Heart right ventricle (tissue), 16 donors: ENCODE results near the gene GMDS. TPM values are rescaled to one million over a fixed set of nuclear protein-coding genes. Genes with fewer than 3 reads are reported as not detected.

Experiments
- ATAC-seq, 8 donors: fragments of 200-7000 bp; cut with Tn5 transposase; one replicate each; pipeline ENCODE4 v1.9.1; 2020; ENCODE audit warnings: mild to moderate bottlenecking in 8 of 8, moderate library complexity in 8 of 8, moderate number of reproducible peaks in 1 of 8
- DNase-seq, 2 donors: peaks; one replicate each; pipeline ENCODE4 v3.0.0-alpha.2; 2020
- H3K27ac ChIP-seq, 10 donors: fragments of 200-600 bp; sonication (generic) in 2 of 10; one replicate each; pipeline versions ENCODE4 v1.5.0 to v1.8.0; 2020 to 2022; ENCODE audit warnings: mild to moderate bottlenecking in 3 of 10
- H3K27me3 ChIP-seq, 7 donors: fragments of 200-600 bp; one replicate each; pipeline ENCODE4 v1.8.0; 2021 to 2022; ENCODE audit warnings: mild to moderate bottlenecking in 2 of 7
- H3K36me3 ChIP-seq, 9 donors: fragments of 200-600 bp; sonication (generic) in 1 of 9; one replicate each; pipeline versions ENCODE4 v1.5.0 to v1.8.0; 2020 to 2022; ENCODE audit warnings: mild to moderate bottlenecking in 2 of 9
- H3K4me1 ChIP-seq, 9 donors: fragments of 200-600 bp; sonication (generic) in 1 of 9; one replicate each; pipeline versions ENCODE4 v1.5.0 to v1.8.0; 2020 to 2022; ENCODE audit warnings: mild to moderate bottlenecking in 4 of 9
- H3K4me3 ChIP-seq, 10 donors: fragments of 200-600 bp; sonication (generic) in 2 of 10; one replicate each; pipeline versions ENCODE4 v1.5.0 to v1.8.0; 2020 to 2022; ENCODE audit warnings: mild to moderate bottlenecking in 7 of 10, moderate library complexity in 2 of 10
- H3K9me3 ChIP-seq, 11 donors: fragments of 200-600 bp in 10 of 11; sonication (generic) in 2 of 11; one replicate each; pipeline versions ENCODE4 v1.5.0 to v1.8.0; 2013 to 2022; ENCODE audit warnings: mild to moderate bottlenecking in 2 of 11, control low read depth in 1 of 11, moderate library complexity in 1 of 11
- CTCF ChIP-seq, 9 donors: fragments of 200-600 bp; sonication (generic) in 2 of 9; IDR thresholded peaks; one replicate each; pipeline versions ENCODE4 v1.5.0 to v1.8.0; 2021 to 2022; ENCODE audit warnings: antibody characterized with exemption in 9 of 9, mild to moderate bottlenecking in 5 of 9, moderate library complexity in 1 of 9
- WGBS, 2 donors: extraction: QIAGEN DNeasy Blood & Tissue Kit; methylation state at CpG; one replicate each; pipeline ENCODE4 v1.1.7; 2013; ENCODE audit warnings: inconsistent platforms in 1 of 2; 5-methylcytosine and 5-hydroxymethylcytosine counted together
- intact Hi-C, 10 donors: fragments of 100-400 bp; cut with DNase I; formaldehyde crosslinking; loops; one replicate each; pipeline versions ENCODE4 v1.11.1 to v1.14.2; 2022
- long read RNA-seq, 3 donors: library from polyadenylated mRNA; unstranded; transcript quantifications; one replicate each; pipeline ENCODE4 v2.0.0, GENCODE V29; 2020 to 2021
- polyA plus RNA-seq, 2 donors: library from polyadenylated mRNA; stranded (reverse); fragments of 200-250 nt; gene quantifications; one replicate each; pipeline ENCODE4 v1.2.3, GENCODE V29; 2013
- total RNA-seq, 10 donors: library from RNA; stranded (reverse); fragmentation: NEBNext Ultra II Directional in 3 of 10; extraction: Animal tissue kit (Norgen Biotek cat#: 25700) in 3 of 10; gene quantifications; one replicate each; pipeline versions ENCODE4 v1.2.1 to v1.2.4, GENCODE V29; 2021 to 2023
- donor health status: Arrhythmogenic right ventricular cardiomyopathy.
- donor health status: ischemic (EF 13 %, LVEDD 7.1; RV severe dilation, severe dysfunction).
- donor health status: healthy with polysubstance abuse.
- donor health status: DM: no; HTN: yes; CAD: no.
- donor health status: DM: no; HTN: no; CAD: no.
- donor health status: ischemic (EF 25% LVEDD 6.9; RV normal size, moderate dysfunction).
- donor health status: ischemic (EF 25% LVEDD 5.7; RV mildly dilated, moderate dysfunction).
- donor health status: healthy.
- donor health status: DM: yes; HTN: yes; CAD: no.
- donor health status: Ischemic cardiomyopathy.
- donor health status: ischemic (EF 35%, LVEDD 5.7; RV mildly dilated, moderate dysfunction).
- donor health status: nonischemic (EF 11% LVEDD 7.7; RV severe dilation, severe dysfunction).
- donor health status: DM: yes; HTN: yes; CAD: no.
- donor health status: PGD.
- donor health status: ischemic (EF 29% LVEDD 5.4; RV normal size, mild dysfunction).
- donor health status: nonischemic (EF 23%, LVEDD 6.1; RV moderate dilation, normal function).

The GMDS gene
- total RNA-seq, result 10 to 100 TPM in 1 of 10 donors, 1 to 10 TPM in 9; 5.0 to 10.6 (median 6.8) TPM
- 1 to 10 TPM; 6.6 to 8.1 TPM for polyA plus RNA-seq
- long read RNA-seq, donor 1, partial matches to known transcripts, result 0 of 3 reads
- long read RNA-seq, donor 1, other reads (novel, unspliced or antisense), result 0 of 3 reads
- long read RNA-seq, donor 2, transcript GMDS-202 (11 exons, 1,752 nt), result major isoform, 7 of 8 reads
- long read RNA-seq, donor 2, partial matches to known transcripts, result 0 of 8 reads
- long read RNA-seq, donor 2, other reads (novel, unspliced or antisense), result 1 of 8 reads
- long read RNA-seq, donor 3, transcript GMDS-202 (11 exons, 1,752 nt), result major isoform, 35 of 42 reads
- long read RNA-seq, donor 3, partial matches to known transcripts, result 1 of 42 reads
- long read RNA-seq, donor 3, other reads (novel, unspliced or antisense), result 6 of 42 reads

DNA sequence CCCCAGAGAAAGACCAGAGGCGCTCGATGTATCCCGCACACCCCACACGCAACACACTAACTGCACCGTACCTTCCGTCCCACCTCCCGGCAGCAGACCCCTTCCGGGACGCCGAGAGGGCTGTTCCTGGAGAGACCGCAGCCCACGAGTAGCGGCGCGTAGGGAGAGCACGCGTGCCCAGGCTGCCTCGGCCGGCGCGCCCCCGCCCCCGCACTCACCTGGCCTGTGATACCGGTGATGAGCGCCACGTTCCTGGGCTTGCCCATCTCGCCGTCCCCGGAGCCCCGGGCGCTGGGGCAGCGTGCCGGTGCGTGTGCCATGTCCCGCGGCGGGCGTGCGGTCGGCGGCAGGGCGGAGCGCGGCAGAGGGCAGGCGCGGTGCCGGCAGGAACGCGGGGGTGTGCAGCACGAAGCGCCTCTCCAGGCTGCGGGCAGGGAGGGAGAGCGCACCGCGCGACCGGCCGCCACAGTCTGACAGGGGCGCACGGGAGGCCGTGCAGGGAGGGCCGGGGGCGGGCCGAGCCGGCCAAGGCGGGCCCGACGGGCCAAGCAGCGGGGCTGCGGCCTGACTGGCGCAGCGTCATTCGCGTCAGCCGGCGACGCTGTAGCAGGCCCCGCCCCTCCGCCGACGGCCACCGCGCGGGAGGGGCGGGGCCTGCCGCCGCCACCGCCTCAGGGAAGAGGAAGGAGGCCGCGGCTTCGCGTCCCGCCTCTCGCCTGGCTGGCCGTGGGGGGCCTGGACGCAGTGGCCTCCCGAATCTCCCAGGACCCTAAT lies at the start of gene GMDS:
Gene GMDS (minus strand): TSS at position 503 of the 774 bp plus-strand sequence.
- ATAC-seq, result peak; percentile 99 to 100 (median 100)

DNA sequence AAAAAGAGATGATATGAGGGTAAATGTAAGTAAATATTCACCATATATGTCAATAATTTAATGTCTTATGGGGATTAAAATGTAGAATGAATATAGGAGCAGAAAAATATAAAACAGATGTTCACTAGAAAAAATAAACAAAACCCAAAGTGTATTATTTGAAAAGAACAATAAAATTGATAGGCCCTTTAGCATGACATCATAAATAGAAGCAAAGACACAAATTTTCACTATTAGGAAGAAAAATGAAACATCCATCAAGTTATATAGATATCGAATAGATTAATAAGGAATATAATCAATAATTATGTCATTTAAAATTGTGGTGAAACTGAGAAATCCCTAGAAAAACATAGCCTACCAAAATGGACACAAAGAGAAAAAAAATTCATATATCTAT lies 40.1 kb upstream of the GMDS start:
- Histone ChIP-seq H3K27ac (no peak overlapping the region), H3K4me3 (no peak overlapping the region), H3K36me3 (peaks cover 0 to 39% (median 0%) of the 10 kb centered on the region in 9 donors), H3K27me3 (no peaks in the 10 kb centered on the region), H3K4me1 (no peaks in the 10 kb centered on the region), H3K9me3 (peaks cover 0 to 33% (median under 1%) of the 10 kb centered on the region in 11 donors)
- 99 to 100% methylated on average over 1 of the region's 1 CpG for WGBS, 2 donors
- no peak for TF ChIP-seq CTCF (IDR thresholded peaks at IDR 0.05)
- intact Hi-C loops, result no loop called here
- no peak for ATAC-seq
- DNase-seq, result no peak

More for the DNA sequence above, at the start of gene GMDS:
- Histone ChIP-seq H3K4me1 (peaks cover 2 to 39% (median 19%) of the 10 kb centered on the region in 9 donors), H3K4me3 (peak within 1 kb of the TSS; percentile 63 to 98 (median 92)), H3K36me3 (peaks cover 0 to 17% (median 7%) of the 10 kb centered on the region in 9 donors), H3K9me3 (no peaks in the 10 kb centered on the region), H3K27me3 (no peaks in the 10 kb centered on the region), H3K27ac (peak within 1 kb of the TSS; percentile 9 to 98 (median 86))
- intact Hi-C loops, result loop anchor here in 3 of 10 donors (2.0 to 10.0 kb wide), 3 partner anchors 38 to 387 kb away; no protein-coding TSS in a partner anchor
- 0 to 1% methylated on average over 77 to 97 of the region's 97 CpGs for WGBS, 2 donors
- TF ChIP-seq CTCF (IDR thresholded peaks at IDR 0.05), result peak in 1 of 9 donors; percentile 32
- DNase-seq, result peak; percentile 86 to 89

DNA sequence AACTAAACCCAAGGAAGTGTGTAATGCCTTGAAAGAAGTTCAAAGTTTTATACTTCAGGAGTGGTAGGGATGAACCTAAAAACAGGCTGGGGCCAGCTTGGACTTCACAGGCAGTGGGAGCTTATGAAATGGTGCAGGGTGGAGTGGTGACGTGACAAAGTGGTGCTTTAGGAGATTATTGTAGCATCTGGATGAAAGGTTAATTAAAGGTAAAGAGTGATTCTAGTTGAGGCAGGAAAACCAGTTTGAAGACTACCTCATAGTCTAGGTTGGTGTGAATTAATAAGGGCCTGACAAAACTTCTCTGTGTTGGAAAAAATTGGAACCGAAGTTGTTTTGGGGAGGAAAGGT lies 30.5 kb upstream of the GMDS start:
- Histone ChIP-seq H3K9me3 (peaks cover 0 to 26% (median 15%) of the 10 kb centered on the region in 11 donors), H3K4me1 (peaks cover 0 to 11% (median 0%) of the 10 kb centered on the region in 9 donors), H3K27ac (no peak overlapping the region), H3K27me3 (no peaks in the 10 kb centered on the region), H3K4me3 (no peak overlapping the region), H3K36me3 (peaks cover 0 to 43% (median 4%) of the 10 kb centered on the region in 9 donors)
- ATAC-seq (no peak), DNase-seq (no peak)
- intact Hi-C loops, result no loop called here
- TF ChIP-seq CTCF (IDR thresholded peaks at IDR 0.05), result no peak
- 88 to 89% methylated on average over 2 of the region's 2 CpGs for WGBS, 2 donors
